Caco-2 (cell line): Measurements from ENCODE around the gene DYTN. TPM values are rescaled to one million over a fixed set of nuclear protein-coding genes. Genes with fewer than 3 reads are reported as not detected.
"Not testable (repeated sequence)": the region's sequence is repeated elsewhere in the genome, so short reads cannot be mapped to it uniquely, and the experiment has no call there.

ENCODE experiments used
- BruUV-seq: library from RNA; stranded (reverse); fragments of 400-500 nt; replicated peaks from 2 replicates; lab custom pipeline; 2021; lab: Mats Ljungman, UMichigan
- CTCF ChIA-PET: fragments of 300-600 bp; sonication (Branson Sonifier 250); formaldehyde crosslinking; loops from one replicate; lab custom pipeline; 2022; ENCODE audit warnings: antibody characterized with exemption; lab: Charles Lee
- POLR2A ChIA-PET: fragments of 300-600 bp; sonication (Branson Sonifier 250); formaldehyde crosslinking; loops from one replicate; lab custom pipeline; 2022; ENCODE audit warnings: antibody characterized with exemption; lab: Charles Lee
- DNase-seq, 2 experiments: peaks; one replicate each; pipeline versions ENCODE4 v3.0.0 to v3.0.0-alpha.2; 2020 to 2022
- H3K27me3 ChIP-seq: replicated peaks from 2 replicates; pipeline ENCODE4 v1.6.0; 2011; ENCODE audit warnings: low read length; ENCODE audit not compliant: control insufficient read depth, insufficient read depth
- H3K36me3 ChIP-seq: 2 replicates; pipeline ENCODE4 v1.5.1; 2011; ENCODE audit warnings: low read length; ENCODE audit not compliant: control insufficient read depth, insufficient read depth
- H3K4me1 ChIP-seq: fragments of 250-450 bp; sonication (Bioruptor Pico); 2 replicates; pipeline ENCODE4 v1.5.1; 2020; ENCODE audit warnings: mild to moderate bottlenecking
- H3K4me3 ChIP-seq: 2 replicates; pipeline ENCODE4 v1.5.1; 2011; ENCODE audit warnings: low read depth, mild to moderate bottlenecking, control low read depth, low read length
- H3K9me3 ChIP-seq: fragments of 250-450 bp; sonication (Bioruptor Pico); 2 replicates; pipeline ENCODE4 v1.5.1; 2020; ENCODE audit warnings: mild to moderate bottlenecking, moderate library complexity
- H3K27ac Mint-ChIP-seq: one replicate; pipeline ENCODE4 v1.8.0; 2022; ENCODE audit warnings: mixed read lengths; ENCODE audit not compliant: unreplicated experiment
- H3K27me3 Mint-ChIP-seq: one replicate; pipeline ENCODE4 v1.8.0; 2022; ENCODE audit warnings: mixed read lengths; ENCODE audit not compliant: insufficient read depth, unreplicated experiment
- H3K36me3 Mint-ChIP-seq: one replicate; pipeline ENCODE4 v1.8.0; 2022; ENCODE audit warnings: mild to moderate bottlenecking, mixed read lengths; ENCODE audit not compliant: insufficient read depth, unreplicated experiment
- H3K4me1 Mint-ChIP-seq: one replicate; pipeline ENCODE4 v1.8.0; 2022; ENCODE audit warnings: low read depth, mixed read lengths; ENCODE audit not compliant: unreplicated experiment
- H3K4me3 Mint-ChIP-seq: one replicate; pipeline ENCODE4 v1.8.0; 2022; ENCODE audit warnings: mild to moderate bottlenecking, moderate library complexity, mixed read lengths; ENCODE audit not compliant: unreplicated experiment
- H3K9me3 Mint-ChIP-seq: one replicate; pipeline ENCODE4 v1.8.0; 2022; ENCODE audit warnings: mixed read lengths; ENCODE audit not compliant: unreplicated experiment
- CTCF ChIP-seq, 2 experiments: fragments of 200-600 bp in 1 of 2; IDR thresholded peaks; 1 replicate in 1 of 2; 2 replicates in 1 of 2; pipeline versions ENCODE4 v1.5.1 to v1.8.0; 2011 to 2022; ENCODE audit warnings: antibody characterized with exemption in 1 of 2, control low read depth in 1 of 2, inconsistent platforms in 1 of 2, low read depth in 1 of 2, low read length in 1 of 2, mild to moderate bottlenecking in 1 of 2, moderate library complexity in 1 of 2; ENCODE audit not compliant: insufficient read depth in 1 of 2, severe bottlenecking in 1 of 2, unreplicated experiment in 1 of 2
- intact Hi-C: fragments of 100-400 bp; cut with micrococcal nuclease; formaldehyde crosslinking; loops from one replicate; pipeline ENCODE4 v1.10.0; 2022; ENCODE audit not compliant: unreplicated experiment
- total RNA-seq: library from RNA; stranded (reverse); gene quantifications from 2 replicates; pipeline ENCODE4 v1.2.3, GENCODE V29; 2022

DYTN gene
- total RNA-seq, 1 experiment from 2014 or later, result not detected

GRCh38 chr2:206723288-206723687, 5.1 kb upstream of the DYTN start:
- ChIA-PET POLR2A (no interaction called here), CTCF (no interaction called here)

GRCh38 chr2:206721256-206721920, 3.2 kb upstream of the DYTN start:
- no TSS peak for BruUV-seq
- H3K9me3 ChIP-seq, result no peaks in the 10 kb centered on the region
- H3K27me3 ChIP-seq, result no peaks in the 10 kb centered on the region; the same call in 1 of the 2 replicates
- Mint-ChIP-seq H3K36me3 (no peaks in the 10 kb centered on the region), H3K4me3 (no peak overlapping the region), H3K27ac (no peak overlapping the region), H3K4me1 (no peaks in the 10 kb centered on the region), H3K27me3 (peaks cover 14% of the 10 kb centered on the region), H3K9me3 (no peaks in the 10 kb centered on the region)
- CTCF ChIA-PET, result no interaction called here
- H3K4me3 ChIP-seq, result no peak overlapping the region
- intact Hi-C loops, result no loop called here
- no peak for TF ChIP-seq CTCF (IDR thresholded peaks at IDR 0.05; ENCODE audit: insufficient read depth in 1 of 2, low read depth in 1 of 2, low read length in 1 of 2, severe bottlenecking in 1 of 2, unreplicated experiment in 1 of 2)
- no peaks in the 10 kb centered on the region for H3K4me1 ChIP-seq
- DNase-seq, result no peak
- H3K36me3 ChIP-seq, result no peaks in the 10 kb centered on the region
- POLR2A ChIA-PET, result no interaction called here

More at GRCh38 chr2:206723288-206723687, 5.1 kb upstream of the DYTN start:
- Mint-ChIP-seq H3K4me1 (no peaks in the 10 kb centered on the region), H3K9me3 (no peaks in the 10 kb centered on the region), H3K27ac (no peak overlapping the region), H3K27me3 (peaks cover 17% of the 10 kb centered on the region), H3K4me3 (no peak overlapping the region), H3K36me3 (no peaks in the 10 kb centered on the region)
- no peak for DNase-seq
- Histone ChIP-seq H3K27me3 (no peaks in the 10 kb centered on the region; the same call in 1 of the 2 replicates), H3K9me3 (no peaks in the 10 kb centered on the region), H3K4me1 (no peaks in the 10 kb centered on the region), H3K4me3 (no peak overlapping the region), H3K36me3 (no peaks in the 10 kb centered on the region)
- intact Hi-C loops, result no loop called here
- TF ChIP-seq CTCF (IDR thresholded peaks at IDR 0.05; ENCODE audit: insufficient read depth in 1 of 2, low read depth in 1 of 2, low read length in 1 of 2, severe bottlenecking in 1 of 2, unreplicated experiment in 1 of 2), result no peak
- BruUV-seq, result no TSS peak

- Histone ChIP-seq H3K36me3 (no peaks in the 10 kb centered on the region), H3K27me3 (no peaks in the 10 kb centered on the region; the same call in 1 of the 2 replicates), H3K4me3 (no peak overlapping the region), H3K4me1 (no peaks in the 10 kb centered on the region), H3K9me3 (no peaks in the 10 kb centered on the region)
- H3K4me1 Mint-ChIP-seq, result no peaks in the 10 kb centered on the region
- POLR2A ChIA-PET, result no interaction called here
- H3K9me3 Mint-ChIP-seq, result no peaks in the 10 kb centered on the region
- H3K4me3 Mint-ChIP-seq, result no peak overlapping the region
- no peak overlapping the region for H3K27ac Mint-ChIP-seq
- H3K36me3 Mint-ChIP-seq, result no peaks in the 10 kb centered on the region
- peaks cover 22% of the 10 kb centered on the region for H3K27me3 Mint-ChIP-seq
- intact Hi-C loops, result no loop called here
- no TSS peak for BruUV-seq
- CTCF ChIA-PET, result no interaction called here
- TF ChIP-seq CTCF (IDR thresholded peaks at IDR 0.05; ENCODE audit: insufficient read depth in 1 of 2, low read depth in 1 of 2, low read length in 1 of 2, severe bottlenecking in 1 of 2, unreplicated experiment in 1 of 2), result no peak
- DNase-seq, result no peak
Observed at GRCh38 chr2:206716623-206717022, 1.6 kb downstream of the DYTN start.

- H3K36me3 ChIP-seq, H3K36me3 Mint-ChIP-seq, H3K4me3 ChIP-seq, BruUV-seq, H3K4me1 ChIP-seq, H3K27me3 ChIP-seq, POLR2A ChIA-PET, H3K9me3 ChIP-seq, H3K4me1 Mint-ChIP-seq, CTCF ChIA-PET, intact Hi-C loops, H3K27ac Mint-ChIP-seq, H3K4me3 Mint-ChIP-seq, H3K9me3 Mint-ChIP-seq, DNase-seq: not testable (repeated sequence)
- peaks cover 22% of the 10 kb centered on the region for H3K27me3 Mint-ChIP-seq
Observed at GRCh38 chr2:206715183-206715582, 3.0 kb downstream of the DYTN start.
